Astrocyte of the spinal cord (primary cell): ENCODE measurements around the gene DNAH7.

Experiments
- DNase-seq: peaks from one replicate; pipeline ENCODE4 v3.0.0; 2011; ENCODE audit warnings: low read depth, low spot score
- H3K4me3 ChIP-seq: 2 replicates; pipeline ENCODE4 v1.5.1; 2011; ENCODE audit warnings: low read depth, mild to moderate bottlenecking, low read length, moderate library complexity
- in situ Hi-C: cut with HindIII; loops from 2 replicates; pipeline ENCODE4 v1.10.0; 2017; ENCODE audit warnings: low sequenced_read_pairs
- TF ChIP-seq, protein P1 (sequence below): IDR thresholded peaks from 2 replicates; pipeline ENCODE4 v1.5.1; 2012; ENCODE audit warnings: low read depth, mild to moderate bottlenecking, low read length, inconsistent platforms

DNAH7 gene

DNA sequence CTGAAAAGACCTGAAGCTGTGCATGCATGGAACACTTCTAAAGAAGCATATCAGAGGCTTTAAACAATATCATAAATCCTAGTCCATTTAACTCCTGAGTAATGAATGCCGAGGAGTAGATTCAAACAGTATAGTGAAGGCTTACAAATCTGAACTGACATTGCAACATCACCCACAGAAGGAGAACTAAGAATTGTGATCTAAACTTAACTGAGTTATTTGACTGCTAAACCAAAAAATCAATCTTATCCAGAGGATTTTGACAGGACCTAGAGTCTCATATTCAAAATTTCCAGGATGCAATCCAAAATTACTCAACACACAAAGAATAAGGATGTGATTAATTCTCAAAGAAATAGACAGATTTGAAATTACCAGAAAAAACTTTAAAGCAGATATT, 230.6 kb downstream of the DNAH7 start:
- in situ Hi-C loops, result no loop called here
- no peak overlapping the region for H3K4me3 ChIP-seq
- TF ChIP-seq, protein P1, sequence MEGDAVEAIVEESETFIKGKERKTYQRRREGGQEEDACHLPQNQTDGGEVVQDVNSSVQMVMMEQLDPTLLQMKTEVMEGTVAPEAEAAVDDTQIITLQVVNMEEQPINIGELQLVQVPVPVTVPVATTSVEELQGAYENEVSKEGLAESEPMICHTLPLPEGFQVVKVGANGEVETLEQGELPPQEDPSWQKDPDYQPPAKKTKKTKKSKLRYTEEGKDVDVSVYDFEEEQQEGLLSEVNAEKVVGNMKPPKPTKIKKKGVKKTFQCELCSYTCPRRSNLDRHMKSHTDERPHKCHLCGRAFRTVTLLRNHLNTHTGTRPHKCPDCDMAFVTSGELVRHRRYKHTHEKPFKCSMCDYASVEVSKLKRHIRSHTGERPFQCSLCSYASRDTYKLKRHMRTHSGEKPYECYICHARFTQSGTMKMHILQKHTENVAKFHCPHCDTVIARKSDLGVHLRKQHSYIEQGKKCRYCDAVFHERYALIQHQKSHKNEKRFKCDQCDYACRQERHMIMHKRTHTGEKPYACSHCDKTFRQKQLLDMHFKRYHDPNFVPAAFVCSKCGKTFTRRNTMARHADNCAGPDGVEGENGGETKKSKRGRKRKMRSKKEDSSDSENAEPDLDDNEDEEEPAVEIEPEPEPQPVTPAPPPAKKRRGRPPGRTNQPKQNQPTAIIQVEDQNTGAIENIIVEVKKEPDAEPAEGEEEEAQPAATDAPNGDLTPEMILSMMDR, result no peak
- DNase-seq, result no peak

DNA sequence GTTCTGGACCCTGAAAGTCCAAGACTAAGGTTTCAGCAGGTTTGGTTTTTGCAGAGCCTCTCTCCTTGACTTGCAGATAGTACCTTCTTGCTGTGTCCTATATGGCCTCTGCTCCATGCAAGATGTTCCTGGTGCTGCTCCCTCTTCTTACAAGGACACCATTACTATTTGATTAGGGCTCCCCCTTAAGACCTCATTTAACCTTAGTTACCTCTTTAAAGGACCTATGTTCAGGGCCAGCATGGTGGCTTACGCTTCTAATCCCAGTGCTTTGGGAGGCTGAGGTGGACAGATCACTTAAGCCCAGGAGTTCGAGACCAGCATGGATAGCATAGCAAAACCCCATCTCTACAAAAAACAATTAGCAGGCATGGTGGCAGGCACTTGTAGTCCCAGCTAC, 232.6 kb downstream of the DNAH7 start:
- TF ChIP-seq, protein P1, result no peak
- DNase-seq, result no peak
- no peak overlapping the region for H3K4me3 ChIP-seq
- in situ Hi-C loops, result no loop called here

DNA sequence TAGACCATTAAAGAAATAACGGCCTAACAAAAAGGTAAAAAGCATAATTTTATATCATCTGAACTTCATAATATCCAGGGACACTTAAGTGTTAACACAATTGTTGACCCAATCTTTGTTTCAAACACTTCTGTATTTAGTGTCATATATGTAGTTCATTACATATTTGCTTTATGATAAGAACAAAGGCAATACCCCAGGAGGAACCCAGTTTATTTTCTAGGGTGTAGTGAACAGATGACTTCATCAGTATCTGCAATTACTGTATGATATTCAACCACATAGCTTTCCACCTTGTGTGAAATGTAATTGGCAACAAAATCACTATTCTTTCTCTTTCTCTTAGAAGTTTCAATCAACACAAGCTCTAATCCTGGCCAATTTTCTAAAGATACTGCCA, 233.8 kb downstream of the DNAH7 start:
- TF ChIP-seq, protein P1, result no peak
- no peak overlapping the region for H3K4me3 ChIP-seq
- DNase-seq, result no peak
- in situ Hi-C loops, result no loop called here

DNA sequence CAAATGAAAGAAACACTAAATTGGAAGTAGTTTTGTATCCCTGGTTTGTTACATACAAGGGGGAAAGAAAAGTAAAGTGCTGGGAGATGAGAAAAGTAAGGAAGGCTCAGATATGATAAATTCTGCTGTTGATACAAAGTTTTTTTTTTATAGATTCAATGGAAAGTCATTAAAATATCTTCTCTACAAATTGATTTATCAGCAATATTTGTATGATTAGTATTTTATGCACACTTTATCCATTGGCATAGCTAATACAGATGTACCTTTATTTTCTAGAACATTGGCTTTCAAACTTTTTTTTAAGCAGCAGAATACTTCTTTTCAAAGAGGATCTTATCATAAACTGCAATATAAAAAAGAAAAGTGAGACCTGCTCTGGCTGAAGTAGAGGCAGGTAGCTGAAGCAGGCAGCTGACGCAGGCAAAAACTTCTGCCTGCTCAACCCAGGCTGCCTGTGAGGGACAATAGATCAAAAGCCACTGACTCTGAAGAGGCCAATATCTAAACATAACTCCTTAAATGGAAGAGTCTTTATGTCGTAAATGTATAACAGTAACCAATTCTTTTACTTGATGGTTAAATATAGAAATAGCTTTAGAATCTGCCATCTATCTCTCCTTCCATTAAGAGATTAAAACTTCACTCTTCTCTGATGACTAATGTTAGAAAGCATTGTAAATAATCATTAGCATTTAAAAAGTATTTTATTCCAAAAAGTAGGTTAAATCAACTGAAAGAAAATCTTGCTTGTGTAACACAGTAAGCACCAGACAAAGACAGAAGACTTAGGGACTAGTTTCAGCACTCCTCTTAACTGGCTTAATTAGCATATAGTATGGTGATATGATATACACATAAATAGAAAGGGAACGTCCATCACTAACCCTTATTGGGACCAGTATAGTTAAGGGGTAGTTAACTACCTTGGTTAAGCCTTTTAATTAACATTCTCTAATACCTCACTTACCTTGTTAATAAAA, 237.4 kb downstream of the DNAH7 start:
- no peak for DNase-seq
- TF ChIP-seq, protein P1, result no peak
- in situ Hi-C loops, result no loop called here
- no peak overlapping the region for H3K4me3 ChIP-seq

DNA sequence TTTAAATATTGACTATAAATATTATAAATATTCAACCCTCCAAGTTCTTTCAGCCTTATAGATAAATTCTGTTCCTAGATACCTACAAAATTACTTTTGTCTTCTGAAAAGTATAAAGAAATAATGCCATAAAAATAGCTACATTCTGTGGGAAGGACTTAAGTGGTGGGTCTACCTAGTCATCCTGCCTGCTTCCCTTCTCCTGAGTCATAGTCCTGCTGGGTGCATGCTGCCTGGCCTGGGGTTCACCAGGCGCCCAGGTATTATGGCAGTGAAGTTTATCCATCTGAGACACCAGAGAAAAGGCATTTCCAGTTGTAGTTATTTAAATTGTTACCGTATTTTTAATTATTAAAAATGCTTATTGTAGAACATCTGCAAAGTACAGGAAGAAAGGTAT, 244.2 kb downstream of the DNAH7 start:
- no peak for DNase-seq
- TF ChIP-seq, protein P1, result no peak
- no peak overlapping the region for H3K4me3 ChIP-seq
- in situ Hi-C loops, result no loop called here

DNA sequence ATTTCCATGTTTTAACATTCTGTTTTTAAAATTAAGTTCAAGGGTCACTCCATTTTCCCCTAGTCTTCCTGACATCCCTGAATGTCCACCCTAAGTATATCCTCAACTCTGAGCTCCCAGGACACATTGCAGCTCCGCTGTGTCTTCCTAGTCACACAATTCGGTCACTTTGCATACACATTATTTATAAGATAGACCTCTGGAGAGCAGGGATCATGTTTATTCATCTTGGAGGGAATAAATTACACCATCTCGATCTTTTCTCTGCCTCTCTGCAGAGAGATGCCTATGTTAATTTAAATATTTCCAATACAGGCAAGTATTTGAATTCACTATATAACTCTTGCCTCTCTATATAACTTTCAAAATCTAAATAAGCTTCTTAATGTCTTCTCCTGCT, 245.4 kb downstream of the DNAH7 start:
- no peak for DNase-seq
- in situ Hi-C loops, result no loop called here
- H3K4me3 ChIP-seq, result no peak overlapping the region
- TF ChIP-seq, protein P1, result no peak
